Hindlimb muscle (tissue), 1 donor: ENCODE data around the gene CXCL1. TPM values are rescaled to one million over a fixed set of nuclear protein-coding genes. Genes with fewer than 3 reads are reported as not detected.

ENCODE experiments used
- DNase-seq: peaks from one replicate; pipeline ENCODE4 v3.0.0-alpha.2; 2013
- polyA plus RNA-seq: library from polyadenylated mRNA; unstranded; fragments of 120-200 nt; gene quantifications from one replicate; pipeline ENCODE4 v1.2.1, GENCODE V29; 2013; ENCODE audit not compliant: insufficient read length

CXCL1 gene
- polyA plus RNA-seq, 1 donor: not detected

DNA sequence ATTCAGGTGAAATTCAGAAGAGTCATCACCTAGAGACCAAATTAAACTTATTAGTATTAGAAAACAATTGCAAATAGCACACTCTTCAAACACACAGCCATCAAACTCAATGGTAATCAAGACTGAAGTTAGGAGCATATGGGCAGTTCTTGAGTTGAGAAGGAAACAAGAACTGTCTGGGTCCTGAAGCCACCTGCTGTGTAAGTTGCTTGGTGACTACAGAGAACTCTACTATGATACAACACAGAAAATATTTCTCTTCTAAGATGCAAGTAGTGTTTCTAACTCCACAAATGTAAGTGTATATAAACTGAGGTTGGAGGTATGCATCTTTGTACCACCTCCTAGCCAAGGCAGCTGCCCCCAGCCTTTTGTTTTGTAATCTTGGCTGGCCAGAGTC is 16.4 kb upstream of the CXCL1 start:
- DNase-seq: no peak

DNA sequence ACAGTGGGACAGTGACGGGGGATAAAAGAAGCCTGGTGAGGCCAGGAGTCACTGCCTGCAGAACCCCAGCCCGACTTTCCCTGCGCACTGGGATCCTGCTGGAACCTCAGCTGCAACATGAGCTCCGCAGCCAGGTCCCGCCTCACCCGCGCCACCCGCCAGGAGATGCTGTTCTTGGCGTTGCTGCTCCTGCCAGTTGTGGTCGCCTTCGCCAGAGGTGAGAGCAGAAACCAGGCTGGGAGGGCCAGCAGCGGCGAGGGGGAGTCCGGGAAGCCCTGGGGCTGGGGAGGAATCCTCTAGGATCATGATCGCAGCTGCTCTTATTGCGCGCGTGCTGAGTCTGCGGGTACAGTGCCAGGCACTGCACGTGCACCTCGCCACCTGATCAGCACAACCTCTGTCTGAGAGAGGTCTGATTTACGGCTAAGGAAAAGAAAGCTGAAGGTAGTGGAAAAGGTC is 15.9 kb upstream of the CXCL1 start, which contains the start of gene PF4V1:
PF4V1 (plus strand) TSS at position 51 of the 459 bp plus-strand sequence; CDS start at position 118, 67 bp downstream.
- DNase-seq: no peak

DNA sequence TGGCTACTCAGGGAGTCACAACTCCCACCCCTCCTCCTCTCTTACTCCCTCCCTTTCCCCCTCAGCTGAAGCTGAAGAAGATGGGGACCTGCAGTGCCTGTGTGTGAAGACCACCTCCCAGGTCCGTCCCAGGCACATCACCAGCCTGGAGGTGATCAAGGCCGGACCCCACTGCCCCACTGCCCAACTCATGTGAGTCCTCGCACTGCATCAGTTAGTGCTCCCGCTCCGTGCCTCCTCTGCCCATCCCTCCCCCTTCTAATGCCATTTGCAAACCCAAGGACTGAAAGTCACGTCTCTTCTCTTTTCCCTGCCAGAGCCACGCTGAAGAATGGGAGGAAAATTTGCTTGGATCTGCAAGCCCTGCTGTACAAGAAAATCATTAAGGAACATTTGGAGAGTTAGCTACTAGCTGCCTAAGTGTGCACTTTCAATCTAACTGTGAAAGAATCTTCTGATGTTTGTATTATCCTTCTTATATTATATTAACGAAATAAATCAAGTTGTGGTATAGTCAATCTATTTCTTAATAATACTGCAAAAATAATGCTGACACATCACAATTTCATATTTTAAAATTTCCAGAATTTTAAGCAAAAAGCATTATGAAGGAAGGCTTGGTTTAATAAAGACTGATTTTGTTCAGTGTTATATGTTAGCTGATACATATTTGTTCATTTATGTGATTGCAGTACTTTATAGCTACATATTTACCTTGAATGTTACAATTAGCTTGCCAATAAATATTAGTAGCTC is 15.3 kb upstream of the CXCL1 start:
- DNase-seq: no peak

DNA sequence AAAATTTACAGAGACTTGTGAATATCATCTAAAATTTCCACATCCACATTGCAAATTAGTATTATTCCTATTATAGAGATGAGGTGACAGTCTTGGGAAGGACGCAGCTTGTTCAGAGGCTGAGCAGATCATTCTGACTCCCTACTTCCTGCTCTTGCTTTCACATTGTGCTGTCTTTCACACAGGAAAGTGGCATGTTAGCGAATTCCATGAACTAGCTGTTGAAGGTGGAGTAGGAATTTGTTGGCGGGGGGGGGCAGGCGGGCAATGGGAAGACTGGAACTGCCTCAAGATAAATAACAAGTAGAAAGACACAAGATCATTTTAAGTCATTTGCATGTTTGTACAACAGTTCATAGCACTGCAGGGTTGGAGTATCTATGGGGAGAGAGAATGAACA is 13.8 kb upstream of the CXCL1 start:
- no peak for DNase-seq

DNA sequence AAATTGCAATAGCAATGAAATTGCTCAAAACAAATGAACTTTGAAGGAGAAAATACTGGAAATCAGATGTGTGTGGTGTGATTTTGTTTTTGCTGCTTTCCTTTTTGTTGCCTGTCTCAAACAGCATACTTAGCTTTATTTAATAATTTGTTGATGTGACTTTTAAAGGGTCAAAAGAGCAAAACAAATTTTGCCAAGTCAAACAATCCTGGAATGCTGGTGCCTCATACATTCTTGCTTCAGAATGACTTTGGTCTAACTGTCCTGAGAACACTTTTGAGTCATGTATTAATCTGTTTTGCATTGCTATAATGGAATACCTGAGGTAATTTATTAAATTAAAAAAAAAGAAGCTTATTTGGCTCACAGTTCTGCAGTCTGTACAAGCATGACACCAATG is 12.7 kb upstream of the CXCL1 start:
- no peak for DNase-seq

DNA sequence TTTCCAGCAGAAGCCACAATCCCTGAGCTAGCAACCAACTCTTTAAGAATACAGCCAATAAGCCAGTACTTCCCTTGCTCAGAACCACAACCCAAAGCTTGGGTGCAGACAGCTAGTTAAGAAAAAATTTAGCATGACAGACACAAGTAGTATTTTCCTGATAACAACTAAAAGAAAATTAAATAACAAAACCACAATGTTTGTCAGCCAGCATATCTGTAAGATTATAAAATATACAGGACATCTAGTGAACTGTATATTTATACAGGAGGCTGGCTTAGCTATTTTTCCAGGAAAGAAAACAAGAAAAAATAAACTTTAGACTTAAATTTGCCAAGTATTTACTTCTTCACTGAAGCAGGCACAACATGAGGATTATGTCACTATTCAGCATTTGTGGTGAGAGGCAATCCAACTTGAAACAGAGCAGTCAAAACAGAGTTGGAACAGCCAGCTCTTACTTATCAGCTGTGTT is 9.5 kb upstream of the CXCL1 start:
- DNase-seq: no peak

DNA sequence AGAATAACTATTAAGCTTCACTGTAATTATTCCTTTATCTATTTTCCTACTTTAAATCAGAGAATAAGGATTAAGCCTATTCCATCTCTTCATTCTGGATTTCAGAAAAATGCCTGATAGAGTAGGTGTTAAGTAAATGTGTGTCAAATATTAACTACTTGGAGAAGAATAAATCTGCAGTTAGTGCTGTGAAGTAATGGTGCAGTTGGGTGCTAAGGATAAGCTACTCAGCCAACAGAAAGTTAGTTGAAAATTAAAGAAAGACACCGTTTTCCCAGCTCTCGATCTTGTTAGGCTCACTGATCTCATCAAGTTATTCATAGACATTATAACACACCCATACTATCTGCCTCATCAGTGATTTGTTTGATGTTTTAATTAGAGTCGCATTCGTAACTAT is 9.0 kb upstream of the CXCL1 start:
- DNase-seq: no peak

DNA sequence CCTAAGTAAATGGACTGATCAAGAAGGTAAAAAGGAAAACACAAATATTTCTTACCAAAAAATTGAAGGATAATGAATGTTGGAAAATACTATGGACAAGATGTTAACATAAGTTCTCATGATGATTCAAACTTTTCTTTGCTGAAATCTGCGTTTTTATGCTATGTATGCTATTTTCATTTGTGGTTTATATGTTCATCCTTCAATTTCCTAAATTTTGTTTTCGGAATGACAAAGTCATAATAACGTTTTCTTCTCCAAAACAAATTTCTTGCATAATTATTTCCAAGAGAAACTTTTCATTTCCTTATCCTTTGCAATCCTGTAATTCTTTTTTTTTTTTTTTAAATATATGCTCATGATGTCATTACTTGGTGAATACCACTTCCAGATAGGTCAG is 8.3 kb upstream of the CXCL1 start:
- DNase-seq: no peak

DNA sequence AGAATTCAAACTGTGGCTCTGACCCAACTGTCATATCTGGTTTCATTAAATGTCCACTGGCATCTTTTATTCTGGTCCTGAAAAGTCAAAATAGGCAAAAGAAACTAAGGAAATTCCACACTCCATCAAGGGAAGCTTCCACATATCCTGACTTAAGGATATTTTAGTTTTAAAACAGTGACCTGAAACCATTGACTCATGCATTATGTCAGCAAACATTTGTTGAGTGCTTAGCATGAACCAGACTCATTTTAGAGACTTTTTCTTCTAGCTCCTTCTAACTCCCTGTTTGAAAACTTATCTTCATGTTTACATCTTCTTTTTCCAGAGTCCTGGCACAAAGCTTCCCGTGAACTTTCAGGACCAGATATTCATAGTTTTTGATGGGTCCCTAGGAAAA is 6.9 kb upstream of the CXCL1 start:
- no peak for DNase-seq

DNA sequence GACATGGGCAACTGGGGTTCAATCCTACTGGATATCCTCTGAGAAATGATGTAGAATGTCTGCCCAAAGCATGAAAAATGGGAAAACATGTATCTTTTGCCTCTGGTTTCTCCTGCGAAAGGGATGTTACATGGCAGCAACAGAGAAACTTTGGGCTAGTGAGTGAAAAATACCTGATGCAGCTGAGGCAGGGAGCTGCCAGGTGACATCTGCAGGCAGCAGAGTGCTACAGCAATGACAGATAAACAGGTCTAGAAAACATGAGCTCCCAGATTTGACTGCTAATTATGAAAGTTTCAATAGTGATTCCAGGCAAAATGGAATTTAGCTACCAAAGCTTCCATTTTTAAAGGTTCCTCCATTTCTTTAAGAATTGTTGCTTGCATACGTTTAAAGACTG is 4.8 kb upstream of the CXCL1 start:
- no peak for DNase-seq

DNA sequence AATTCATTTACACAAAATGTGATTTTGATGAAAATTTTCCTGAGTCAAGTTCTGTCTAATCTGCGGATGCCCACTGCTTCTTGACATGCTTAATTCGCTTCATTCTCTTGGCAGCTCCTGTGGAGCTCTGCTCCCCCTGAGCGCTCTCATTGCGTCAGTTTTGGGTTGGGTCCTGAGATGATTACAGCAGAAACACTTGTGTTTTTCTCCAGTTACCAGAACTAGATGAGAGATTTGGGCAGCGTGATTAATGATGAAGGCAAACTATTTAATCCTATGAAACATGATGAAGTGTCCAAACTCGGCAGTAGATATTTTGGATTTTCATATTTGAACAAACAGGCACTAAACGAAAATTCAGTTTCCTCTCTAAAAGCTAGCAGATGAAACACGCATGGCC is 4.2 kb upstream of the CXCL1 start:
- DNase-seq: no peak

DNA sequence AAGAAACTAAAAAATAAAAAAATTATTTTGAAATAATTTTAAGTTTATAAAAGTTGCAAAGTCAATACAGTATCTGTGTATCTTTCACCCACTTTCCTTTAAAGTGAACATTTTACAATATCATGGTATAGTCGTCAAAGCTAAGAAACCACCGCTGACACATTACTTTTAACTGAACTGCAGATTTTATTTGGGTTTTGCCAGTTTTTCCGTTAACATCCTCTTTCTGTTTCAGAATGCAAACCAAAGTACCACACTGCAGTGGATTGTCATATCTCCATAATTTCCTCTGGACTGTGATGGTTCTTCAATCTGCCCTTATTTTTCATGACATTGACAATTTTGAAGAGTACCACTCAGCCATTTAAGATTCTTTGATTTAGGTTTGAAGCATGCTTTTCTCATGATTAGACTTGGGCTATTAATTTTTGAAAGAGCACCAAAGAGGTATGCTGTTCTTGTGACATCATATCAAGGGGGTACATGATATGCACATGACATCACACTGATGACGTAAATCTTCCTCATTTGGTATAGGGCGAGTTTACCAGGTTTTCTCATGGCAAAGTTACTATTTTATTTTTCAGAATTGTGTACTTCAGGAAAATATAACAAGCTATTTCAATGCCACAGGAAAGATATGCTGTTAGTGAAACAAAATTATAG is 3.6 kb upstream of the CXCL1 start:
- DNase-seq: no peak

DNA sequence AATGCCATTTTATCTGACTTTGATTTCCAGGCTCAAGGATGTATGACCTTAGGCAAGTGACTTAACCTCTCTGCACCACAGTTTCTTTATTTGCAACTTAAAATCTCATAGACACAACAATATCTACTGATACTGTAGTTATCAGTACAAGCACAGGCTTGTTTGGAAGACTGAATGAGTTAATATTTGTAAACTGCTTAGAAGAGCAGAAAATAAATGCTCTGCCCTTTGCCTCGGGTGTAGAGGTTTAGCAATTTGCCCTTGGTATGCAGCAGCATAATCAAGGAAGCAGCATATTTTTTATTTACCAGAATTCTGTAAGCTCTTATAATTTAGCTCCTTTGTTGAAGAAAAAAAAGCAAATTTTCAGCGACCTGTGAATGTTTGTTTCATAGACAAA is 2.9 kb upstream of the CXCL1 start:
- DNase-seq: no peak

DNA sequence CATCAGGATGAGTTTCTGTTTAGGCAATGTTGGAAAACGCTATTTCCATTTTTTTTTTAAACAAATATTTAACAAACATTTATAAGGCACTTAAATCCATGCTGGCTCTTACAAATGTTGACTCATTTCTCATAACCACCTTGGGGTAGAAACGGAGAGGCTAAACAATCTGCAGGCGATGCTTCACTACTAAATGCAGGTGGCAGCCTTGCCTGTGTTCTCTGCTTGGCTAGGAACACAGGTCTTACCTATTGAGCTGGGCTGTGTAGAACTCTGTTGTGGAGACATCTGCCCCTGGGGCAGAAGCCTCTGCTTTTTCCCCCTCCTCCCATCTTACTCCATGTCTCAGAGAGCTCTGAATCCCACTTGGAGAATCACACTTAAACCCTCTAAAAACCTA is 1.4 kb upstream of the CXCL1 start:
- DNase-seq: no peak

DNA sequence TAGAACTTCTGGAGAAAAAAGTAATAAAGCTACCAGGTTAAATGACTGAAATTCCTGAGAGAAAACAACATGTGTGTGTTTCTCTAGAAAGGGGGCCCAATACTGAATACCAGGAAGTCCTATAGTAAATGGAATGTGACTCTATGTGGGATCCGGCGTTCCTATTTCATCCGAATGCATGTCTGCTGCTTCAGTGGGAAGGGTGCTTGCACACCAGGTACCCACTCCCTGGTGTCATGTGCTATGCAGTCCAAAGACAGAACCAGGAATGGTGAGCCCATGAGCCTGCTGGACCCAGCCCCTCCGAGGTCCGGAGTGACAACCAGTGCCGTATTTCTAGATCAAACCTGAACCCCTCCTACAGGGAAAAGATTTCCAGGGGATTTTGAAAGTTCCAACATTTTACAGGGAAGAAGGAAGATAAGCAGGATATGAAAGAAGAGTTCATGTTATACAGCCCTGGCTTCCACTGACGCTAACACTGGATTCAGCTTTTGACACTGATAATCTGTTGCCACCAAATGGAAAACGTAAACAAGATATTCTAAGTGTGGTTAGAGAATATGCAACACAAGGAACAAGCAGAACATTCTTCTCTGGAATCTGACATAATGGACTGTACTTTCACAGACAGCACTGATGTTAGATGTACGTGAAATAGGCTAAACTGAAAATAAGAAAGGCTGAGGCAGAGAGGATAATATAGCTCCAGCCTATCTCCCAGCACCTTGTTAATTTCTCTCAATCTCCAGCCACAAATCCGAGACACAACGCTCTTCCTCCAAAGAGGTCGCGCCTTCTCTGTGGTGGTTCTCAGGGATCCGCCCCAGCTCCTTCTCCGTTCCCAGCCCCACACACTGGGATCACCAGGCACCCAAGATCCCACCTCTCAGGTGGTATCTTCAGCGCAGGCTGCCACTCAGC is 725 bp upstream of the CXCL1 start:
- DNase-seq: no peak

DNA sequence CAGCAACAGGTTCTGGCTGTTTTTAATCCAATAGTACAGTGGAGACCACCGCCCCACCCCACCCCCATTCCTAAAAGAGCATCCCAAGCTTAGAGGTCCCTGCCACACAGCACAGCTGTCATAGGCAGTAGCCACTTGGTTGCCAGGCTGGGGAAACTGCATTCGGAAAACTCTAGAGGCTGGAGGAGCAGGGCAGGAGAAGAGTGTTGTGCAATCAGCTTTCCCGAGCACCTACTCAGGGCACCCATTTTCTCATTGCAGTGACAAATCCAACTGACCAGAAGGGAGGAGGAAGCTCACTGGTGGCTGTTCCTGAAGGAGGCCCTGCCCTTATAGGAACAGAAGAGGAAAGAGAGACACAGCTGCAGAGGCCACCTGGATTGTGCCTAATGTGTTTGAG is 1.1 kb downstream of the CXCL1 start:
- no peak for DNase-seq

DNA sequence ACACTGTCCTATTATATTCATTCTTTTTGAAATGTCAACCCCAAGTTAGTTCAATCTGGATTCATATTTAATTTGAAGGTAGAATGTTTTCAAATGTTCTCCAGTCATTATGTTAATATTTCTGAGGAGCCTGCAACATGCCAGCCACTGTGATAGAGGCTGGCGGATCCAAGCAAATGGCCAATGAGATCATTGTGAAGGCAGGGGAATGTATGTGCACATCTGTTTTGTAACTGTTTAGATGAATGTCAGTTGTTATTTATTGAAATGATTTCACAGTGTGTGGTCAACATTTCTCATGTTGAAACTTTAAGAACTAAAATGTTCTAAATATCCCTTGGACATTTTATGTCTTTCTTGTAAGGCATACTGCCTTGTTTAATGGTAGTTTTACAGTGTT is 1.6 kb downstream of the CXCL1 start:
- no peak for DNase-seq

DNA sequence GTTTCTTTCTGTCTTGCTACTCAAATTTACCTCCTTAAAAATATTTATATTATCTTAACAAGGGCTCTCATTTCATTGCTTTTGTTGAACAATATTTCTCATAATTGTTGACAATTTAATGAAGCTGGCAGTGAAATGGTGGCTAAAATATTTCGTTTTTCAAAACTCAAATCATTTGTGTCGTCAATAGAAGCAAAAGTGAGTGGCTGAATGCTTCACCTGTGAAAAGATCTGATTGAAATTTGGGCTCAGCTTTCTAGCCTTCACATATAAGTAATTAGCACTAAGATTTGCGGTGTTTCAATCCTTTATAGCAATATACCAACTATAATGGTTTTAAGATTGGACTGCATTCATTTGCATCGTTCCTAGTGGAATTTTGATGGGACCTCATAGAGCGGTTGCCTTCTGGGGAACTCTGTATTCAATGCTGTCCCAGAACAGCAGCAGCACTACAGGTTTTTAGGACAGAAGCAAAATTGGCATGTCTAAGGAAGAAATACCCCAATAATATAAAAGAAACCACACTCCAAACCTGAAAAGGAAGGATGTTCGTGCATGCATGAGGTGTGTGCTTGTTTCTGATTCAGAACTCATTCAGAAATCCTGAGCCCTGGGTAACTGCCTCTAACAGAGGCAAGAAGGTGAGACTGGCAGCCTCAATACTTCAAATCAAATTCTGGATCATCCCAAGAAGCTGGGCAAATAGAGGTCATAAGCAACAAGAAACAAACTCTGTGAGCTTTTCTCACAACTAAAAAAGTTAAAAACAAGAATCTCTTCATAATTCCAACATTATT is 2.5 kb downstream of the CXCL1 start:
- no peak for DNase-seq

DNA sequence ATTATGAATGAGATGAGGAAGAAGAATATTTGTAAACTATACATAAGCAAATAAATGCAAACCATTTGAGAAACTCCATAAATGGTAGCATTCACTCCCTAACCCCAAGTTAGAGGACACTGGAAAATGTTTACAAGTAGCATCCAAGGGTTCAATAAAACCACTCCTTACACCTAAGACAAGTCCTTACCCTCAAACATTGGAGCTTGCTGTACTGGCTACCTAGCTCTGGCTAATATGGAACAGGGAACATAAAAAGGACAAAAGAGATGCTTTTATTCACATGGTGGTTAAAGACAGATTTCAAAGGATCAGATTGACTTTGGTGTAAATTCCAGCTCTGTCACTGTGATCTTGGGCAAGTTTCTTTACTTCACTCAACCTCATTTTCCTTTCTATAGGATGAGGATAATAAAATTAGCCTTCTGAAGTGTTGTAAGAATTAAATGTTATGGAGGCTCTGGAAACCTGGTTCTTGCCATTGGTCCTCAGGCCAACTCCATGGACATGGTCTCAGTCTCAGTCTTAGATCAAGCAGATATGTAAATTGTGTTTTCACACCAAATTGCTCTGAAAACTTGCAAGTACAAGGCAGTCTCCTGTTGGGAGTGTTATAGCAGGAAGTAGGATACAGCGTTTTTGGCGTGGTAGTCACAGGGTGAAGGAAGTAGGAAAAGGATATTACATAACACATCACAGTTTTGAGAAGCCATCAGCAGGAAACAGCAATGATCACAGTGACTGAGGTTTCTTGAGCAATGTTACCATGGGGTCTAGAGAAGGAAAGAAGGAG is 3.3 kb downstream of the CXCL1 start:
- DNase-seq: no peak

DNA sequence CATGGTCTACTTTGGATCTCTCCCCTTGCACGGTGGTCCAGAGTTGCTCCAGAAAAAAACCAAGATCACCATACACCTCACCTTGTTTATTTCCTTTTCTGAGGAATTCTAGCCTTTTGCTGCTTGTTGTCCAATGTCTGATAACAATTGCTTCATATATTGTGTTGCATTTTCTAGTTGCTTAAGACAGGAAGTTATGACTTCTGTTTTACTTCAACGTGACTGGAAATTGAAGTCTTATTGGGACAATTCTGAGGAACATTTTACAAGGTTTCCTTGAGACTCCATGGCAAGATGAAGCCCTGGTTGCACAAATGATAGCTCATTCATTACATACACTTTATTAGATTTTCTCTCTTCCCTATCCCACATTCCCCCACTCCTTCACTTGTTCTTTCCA is 5.2 kb downstream of the CXCL1 start:
- DNase-seq: no peak

DNA sequence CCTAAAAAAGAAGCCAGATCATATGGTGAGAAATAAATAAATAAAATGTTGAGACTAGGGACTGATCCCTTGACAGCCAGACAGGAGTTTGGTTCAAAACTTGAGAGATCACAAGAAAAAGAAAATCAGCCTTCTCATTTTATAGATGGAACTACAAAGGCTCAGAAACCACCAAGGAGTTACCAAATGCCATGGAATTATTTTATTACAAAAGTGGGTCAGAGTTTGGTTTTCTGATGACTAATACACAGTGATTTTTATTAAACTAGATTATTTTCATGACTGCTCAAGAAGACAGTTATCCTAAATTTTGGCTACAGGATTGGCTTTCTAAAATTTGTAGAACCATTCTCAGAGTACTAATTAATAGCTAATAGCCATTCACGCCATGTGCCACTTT is 6.2 kb downstream of the CXCL1 start:
- DNase-seq: no peak
